Pons (tissue), 1 donor: Measurements from ENCODE around the gene TPSG1.
"Not testable (repeated sequence)": the region's sequence is repeated elsewhere in the genome, so short reads cannot be mapped to it uniquely, and the experiment has no call there.

Experiments
- DNase-seq: peaks from one replicate; pipeline ENCODE4 v3.0.0-alpha.2; 2016; ENCODE audit warnings: low spot score

Gene TPSG1

DNA sequence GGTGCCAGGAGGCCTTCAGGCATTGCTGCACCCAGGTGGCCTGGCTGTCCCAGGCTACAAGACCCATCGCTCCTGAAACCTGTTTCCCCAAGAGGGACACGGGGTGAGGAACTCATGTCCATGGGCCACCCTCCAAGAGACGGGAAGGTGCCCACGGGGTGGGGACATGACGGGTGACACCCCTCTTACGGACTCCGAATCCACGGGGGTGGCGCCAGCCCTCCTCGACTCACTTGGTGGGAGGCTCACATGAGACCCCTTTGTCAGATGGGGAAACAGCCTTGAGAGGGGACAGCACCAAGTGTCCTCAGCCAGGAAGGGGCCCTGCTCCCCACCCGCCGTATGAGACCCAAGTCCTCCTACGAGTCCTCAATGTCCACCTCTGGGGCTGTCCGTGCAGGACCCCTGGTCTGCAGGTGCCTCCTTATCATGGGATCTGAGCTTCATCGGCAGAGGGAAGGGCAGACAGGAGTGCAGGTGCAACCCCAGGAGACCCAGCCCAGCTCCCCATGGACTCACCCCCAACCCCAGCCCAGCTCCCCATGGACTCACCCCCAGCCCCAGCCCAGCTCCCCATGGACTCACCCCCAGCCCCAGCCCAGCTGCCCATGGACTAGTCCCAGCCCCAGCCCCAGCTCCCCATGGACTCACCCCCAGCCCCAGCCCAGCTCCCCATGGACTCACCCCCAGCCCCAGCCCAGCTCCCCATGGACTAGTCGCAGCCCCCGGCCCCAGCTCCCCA, 5.6 kb upstream of the TPSG1 start:
- DNase-seq, result not testable (repeated sequence)

DNA sequence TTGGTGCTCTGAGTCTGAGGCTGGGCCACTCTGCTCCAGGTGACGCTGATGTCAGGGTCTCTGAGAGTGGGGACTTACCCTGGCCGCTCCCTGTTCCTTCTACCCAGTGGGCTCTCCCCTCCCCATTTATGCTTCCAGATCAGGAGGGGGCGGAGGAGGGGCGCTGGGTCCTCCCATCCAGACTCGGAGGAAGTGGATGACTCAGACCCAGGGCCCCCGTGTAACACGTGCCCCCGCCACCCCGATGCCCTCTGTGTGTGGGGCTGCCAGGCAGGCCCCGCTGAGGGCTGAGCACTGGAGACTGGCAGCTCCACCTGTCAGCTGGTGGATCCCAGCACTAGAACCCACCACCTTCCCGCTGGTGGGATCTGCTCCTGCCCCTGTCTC, 5.0 kb upstream of the TPSG1 start, which contains the start of gene TPSB2:
TSS of gene TPSB2 (minus strand) at position 101 of the 387 bp plus-strand sequence. CDS start 233 bp downstream, outside the sequence.
- DNase-seq, result not testable (repeated sequence)

DNA sequence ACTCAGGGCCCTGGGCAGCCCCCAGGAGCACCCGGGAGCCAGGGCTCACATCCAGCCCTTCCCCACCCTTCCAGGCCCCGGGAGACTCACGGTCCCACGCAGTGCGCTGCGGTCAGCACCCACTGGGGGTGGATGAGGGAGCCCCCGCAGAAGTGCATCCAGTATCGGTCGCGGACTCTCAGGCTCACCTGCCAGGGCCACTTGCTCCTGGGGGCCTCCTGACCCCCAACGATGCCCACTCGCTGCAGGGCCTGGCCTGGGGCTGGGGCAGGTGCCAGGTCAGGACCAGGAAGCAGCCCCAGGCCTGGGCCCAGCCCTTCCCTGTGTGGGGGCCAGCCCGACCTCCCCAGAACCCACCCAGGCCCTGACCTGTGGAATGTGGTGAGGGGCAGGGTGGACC, 4.4 kb upstream of the TPSG1 start:
- DNase-seq, result not testable (repeated sequence)

DNA sequence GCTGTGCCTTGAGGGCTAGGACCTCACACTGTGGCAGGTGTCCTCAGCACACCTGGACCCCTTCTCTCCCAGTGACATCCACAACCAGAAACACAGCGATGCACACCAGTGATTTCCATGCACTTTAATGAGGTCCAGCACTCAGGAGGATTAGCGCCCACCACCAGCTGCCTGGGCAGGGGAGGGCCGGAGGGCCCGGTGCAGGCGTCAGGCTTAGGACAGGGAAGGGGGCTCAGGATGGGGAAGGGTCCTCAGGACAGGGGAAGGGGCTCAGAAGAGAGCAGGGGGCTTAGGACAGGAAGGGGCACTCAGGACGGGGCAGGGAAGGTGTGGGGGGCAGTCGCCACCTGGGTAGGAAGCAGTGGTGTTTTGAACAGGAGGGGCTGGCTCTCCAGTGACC, 3.2 kb upstream of the TPSG1 start:
- not testable (repeated sequence) for DNase-seq

DNA sequence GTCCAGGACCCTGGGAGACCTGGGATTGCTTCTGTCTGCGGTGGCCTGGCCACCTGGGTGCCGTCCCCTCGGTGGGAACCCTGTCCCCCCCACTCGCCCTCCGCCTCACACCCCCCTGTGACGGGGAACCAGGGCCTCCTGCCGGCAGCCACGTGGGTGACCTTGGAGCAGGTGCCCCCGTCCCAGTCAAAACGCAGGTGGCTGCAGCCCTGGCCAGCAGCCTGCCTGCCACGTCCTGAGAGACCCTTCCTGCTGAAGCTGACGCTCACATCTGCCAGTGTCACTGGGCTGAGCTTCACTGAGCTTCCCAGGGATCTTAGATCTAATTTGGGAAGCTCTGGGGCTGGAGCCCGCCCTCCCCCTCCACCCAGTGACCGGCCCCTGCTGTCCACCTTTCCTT, 1.6 kb upstream of the TPSG1 start:
- DNase-seq, result not testable (repeated sequence)

DNA sequence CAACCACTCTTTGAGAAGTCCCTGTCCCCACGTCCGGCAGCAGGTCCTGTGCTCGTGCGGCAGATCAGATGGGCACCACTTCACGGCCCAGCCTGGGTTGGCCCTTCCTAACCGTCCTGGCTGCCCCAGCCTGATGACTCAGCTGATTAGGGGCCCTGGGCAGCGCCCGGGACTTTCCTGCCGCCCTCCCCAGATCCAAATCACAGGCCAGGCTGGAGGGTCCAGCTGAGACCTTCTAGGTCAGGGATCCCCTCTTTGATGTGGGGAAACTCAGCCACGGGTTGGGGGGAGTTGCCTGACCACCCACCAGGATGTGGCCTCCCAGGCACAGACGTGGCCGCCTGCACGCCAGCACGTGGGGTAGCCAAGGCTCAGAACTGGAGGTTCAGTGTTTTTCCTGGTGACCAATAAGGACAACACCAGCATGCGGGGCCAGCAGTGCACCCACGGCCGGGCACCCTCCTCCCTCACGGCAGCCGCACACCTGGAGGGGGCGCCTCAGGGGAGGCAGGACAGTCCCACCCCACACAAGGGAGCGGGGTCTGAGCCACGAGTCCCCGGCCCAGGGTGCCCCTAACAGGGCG, 752 bp upstream of the TPSG1 start:
- not testable (repeated sequence) for DNase-seq

DNA sequence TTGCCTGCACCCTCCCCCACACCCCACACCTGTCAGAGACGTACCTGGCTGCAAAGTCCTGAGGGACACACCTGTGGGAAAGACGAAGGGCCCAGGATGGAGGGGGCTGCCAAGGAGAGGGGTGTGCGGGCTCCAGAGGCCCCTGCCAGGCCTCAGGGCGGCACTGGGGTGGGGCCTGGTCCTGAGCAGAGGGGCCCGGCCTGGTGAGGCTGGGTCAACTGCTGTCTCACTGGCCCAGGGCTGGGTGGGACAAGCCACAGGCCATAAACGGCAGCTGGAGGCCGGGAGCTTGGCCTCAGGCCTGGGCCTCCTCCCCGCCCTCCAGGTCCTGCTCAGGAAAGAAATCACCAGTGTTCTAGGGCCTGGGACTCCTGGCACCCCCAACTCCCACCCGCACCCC, 510 bp downstream of the TPSG1 start:
- DNase-seq, result no peak

DNA sequence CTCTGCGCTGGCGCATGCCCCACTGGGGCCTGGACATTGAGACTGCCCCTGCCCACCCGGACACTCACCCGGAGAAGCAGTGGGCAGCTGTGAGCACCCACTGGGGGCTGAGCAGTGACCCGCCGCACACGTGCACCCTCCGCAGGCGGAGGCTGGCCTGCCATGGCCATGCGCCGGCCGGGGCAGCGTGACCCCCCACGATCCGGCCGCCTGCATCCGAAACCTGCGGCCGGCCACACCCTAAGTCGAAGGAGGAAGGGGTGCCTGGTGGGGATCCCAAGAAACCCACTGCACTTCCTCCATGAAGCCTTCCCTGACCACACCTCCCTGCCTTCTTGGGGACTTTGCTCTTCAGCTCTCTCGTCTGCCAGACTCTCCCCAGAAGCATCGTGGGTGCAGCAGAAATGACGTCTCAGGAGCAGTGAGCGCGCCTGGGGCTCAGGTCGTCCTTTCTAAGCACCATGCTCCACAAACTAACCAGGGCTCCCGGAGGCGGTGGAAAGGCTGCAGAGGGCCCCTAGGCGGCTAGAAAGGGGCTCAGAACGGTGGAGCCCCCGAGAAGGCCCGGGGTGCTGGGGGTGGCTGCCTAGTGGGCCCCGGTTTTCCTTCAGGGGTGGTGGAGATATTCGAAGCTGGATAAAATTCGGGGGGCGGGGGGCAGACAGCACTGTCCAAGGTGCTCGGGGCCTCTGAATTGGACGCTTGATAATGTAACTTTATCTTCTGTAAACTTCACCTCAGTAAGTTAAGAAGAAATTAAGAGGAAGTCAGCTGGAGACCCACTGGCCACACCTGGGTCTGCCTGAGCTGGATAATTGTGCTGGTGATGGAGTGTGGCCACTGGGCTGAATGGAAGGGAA, 1.5 kb downstream of the TPSG1 start:
- no peak for DNase-seq

DNA sequence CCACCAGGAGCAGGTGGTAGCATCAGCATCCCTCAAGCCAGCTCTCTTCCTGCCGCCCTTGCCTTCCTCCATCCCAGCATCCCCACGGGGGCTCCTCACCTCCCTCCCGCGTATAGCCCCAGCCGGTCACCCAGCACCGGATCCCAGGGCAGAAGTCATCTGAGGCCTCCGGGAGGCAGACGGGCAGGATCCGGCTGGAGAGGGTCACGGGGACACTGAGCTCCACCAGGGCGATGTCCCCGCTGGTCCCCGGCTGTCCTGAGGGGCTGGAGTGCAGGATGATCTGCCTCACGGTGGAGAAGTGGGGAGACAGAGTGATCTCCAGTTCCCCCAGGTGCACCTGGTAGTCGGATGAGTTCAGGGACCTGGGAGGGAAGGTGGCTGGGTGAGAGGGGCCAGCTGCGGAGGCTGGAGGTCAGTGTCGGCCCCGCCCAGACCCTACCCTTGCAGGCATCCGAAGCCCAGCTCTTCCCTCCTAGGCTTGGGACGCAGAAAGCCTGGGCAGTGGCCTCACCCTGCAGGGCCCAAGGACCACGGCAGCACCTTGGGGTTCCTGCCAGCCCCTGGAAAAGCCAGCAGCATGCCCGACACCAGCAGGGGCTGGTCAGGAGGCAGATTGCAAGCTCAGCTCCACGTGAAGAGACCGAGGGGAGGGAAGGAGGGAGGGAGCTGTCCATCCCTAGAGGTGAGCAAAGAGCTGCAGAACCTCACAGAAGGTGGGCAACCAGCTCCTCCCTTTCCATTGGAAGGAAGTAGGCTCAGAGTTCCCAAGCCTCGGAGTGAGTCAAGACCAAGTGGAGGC, 2.3 kb downstream of the TPSG1 start:
- no peak for DNase-seq

DNA sequence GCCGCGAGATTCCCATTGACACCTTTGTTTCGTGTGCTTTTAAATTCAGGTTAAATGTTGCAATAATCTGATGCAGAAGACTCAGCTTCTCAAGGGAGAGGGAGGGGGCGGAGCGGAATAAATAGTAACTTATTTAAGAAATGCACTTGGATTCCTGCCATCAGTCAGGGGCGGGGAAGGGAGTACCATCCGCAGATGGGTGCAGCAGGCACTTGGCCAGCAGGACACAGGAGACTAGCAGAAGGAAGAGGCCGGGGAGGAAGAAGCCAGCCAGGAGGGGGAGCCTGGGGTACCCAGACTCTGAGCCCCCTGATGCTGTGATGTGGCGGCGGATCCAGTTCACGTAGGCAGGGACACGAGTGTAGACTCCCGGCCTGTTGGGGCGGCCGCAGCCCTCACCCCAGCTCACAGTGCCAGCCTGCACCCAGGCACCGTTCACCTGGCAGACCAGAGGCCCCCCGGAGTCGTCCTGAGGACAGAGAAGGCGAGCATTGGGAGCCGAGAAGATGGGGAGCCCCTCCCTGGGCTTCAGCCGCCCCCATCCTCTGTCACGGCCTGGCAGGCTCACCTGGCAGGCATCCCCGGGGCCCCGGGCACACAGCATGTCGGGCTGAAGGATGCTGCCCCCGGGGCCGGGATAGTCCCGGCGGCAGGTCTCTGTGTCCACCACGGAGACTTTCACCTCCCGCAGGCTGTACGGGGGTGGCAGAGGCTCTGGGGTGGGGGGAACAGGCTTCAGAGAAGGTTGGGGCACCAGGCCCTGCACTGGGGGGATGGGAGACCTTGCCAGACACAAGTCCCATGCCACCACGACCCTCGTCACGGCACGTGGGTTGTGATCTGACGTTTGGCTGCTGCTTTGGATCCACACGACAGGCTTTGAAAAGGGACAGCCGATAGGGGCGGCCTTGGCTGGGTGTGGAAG, 3.2 kb downstream of the TPSG1 start:
- DNase-seq, result no peak

DNA sequence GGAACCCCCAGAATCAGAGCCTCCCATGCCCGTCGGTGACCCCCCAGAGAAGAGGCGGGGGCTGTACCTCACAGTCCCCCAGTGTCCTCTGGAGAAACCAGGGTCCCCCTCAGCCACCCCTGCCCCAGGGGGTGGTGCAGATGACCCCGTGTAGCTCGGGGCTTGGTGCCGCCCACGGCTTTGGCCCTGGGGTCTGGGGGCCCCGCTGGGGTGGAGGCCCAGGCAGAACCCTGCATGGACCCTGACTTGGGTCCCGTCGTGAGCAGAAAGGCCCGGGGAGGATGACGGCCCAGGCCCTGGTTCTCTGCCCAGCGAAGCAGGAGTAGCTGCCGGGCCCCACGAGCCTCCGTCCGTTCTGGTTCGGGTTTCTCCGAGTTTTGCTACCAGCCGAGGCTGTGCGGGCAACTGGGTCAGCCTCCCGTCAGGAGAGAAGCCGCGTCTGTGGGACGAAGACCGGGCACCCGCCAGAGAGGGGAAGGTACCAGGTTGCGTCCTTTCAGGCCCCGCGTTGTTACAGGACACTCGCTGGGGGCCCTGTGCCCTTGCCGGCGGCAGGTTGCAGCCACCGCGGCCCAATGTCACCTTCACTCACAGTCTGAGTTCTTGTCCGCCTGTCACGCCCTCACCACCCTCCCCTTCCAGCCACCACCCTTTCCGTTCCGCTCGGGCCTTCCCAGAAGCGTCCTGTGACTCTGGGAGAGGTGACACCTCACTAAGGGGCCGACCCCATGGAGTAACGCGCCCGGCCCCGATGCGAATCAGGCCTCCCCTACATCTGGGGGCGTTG, 4.0 kb downstream of the TPSG1 start:
- DNase-seq, result no peak

DNA sequence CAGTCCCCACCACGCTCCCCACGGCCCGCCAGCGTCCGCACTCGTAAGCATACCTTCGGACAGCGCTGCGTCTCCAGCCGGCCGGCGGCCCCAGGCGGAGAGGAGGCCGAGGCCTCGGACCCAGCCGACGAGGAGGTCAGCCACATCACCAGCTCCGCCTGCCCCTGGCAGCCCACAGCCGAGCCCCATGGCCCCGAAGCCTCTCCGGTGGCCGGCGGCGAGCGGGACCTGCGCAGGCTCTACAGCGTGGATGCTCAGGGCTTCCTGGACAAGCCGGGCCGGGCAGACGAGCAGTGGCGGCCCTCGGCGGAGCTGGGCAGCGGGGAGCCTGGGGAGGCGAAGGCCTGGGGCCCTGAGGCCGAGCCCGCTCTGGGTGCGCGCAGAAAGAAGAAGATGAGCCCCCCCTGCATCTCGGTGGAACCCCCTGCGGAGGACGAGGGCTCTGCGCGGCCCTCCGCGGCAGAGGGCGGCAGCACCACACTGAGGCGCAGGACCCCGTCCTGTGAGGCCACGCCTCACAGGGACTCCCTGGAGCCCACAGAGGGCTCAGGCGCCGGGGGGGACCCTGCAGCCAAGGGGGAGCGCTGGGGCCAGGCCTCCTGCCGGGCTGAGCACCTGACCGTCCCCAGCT, 4.9 kb downstream of the TPSG1 start:
- no peak for DNase-seq

DNA sequence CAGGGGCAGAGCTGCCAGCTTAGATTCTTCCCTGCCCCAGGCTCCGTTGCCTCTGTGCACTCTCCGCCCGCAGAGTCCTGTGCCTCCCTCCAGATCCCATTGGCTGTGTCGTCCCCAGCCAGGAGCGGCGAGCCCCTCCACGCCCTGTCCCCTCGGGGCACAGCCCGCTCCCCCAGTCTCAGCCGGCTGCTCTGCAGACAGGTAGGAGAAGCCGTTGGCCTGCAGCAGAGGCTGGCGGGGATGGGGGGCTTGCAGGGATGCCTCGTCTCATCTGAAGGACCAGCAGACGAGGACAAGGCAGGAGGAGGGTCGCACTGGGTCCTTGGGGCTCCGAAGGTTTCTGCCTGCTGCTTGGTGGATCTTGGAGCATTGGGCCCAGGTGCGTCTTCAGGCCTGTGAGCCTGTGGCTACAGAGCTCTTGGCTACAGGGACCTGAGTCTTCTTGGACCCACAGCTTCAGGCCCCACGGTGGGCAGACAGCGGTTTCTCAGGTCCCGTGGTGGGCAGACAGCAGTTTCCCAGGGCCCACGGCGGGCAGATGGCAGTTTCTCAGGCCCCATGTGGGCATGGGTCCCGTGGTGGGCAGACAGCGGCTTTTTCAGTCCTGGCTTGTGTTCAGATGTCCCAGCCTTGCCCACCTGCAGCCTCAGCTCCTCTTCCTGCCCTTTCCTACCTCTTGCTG, 6.0 kb downstream of the TPSG1 start:
- DNase-seq, result no peak

DNA sequence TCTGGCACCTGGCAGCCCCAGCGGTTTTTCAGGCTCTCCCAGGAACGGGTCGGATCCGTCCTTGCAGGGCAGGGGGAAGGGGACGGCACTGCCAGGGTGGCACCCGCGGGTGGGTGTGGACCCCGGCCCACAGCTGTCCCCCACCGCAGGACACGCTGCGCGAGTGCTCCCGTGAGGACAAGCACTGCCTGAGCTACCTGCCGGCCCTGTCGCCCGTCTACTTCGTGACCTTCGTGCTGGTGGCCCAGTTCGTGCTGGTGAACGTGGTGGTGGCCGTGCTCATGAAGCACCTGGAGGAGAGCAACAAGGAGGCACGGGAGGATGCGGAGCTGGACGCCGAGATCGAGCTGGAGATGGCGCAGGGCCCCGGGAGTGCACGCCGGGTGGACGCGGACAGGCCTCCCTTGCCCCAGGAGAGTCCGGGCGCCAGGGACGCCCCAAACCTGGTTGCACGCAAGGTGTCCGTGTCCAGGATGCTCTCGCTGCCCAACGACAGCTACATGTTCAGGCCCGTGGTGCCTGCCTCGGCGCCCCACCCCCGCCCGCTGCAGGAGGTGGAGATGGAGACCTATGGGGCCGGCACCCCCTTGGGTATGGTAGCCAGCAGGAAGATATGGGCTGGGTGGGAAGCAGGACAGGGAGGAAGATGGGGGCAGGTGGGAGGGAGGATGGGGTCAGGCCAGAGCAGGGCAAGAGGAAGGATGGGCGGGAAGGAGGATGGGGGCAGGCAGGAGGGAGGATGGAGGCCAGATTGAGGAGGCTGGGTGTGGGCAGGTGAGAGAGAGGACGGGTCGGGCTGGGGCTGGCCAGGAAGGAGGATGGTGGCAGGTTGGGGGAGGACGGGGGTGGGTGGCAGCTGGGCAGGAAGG, 6.8 kb downstream of the TPSG1 start:
- DNase-seq, result no peak

DNA sequence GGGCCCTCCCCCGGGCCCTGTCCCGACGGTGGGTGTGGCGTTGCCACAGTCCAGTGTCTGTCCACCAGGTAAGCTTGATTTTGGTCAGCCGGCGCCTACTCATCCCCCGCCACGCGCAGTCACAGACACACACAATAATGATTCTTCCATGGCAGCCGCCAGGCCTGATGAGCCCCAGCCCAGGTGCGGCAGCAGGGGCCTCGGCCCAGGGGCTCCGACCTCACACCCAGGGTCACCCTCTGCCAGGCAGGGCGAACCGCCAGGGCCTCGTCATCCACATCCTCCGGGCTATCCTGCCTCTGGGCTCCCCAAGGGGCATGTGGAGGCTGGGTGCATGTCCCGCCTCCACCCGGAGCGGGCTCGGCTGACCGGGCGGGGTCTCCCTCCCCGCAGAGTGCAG, 7.5 kb downstream of the TPSG1 start:
- no peak for DNase-seq

DNA sequence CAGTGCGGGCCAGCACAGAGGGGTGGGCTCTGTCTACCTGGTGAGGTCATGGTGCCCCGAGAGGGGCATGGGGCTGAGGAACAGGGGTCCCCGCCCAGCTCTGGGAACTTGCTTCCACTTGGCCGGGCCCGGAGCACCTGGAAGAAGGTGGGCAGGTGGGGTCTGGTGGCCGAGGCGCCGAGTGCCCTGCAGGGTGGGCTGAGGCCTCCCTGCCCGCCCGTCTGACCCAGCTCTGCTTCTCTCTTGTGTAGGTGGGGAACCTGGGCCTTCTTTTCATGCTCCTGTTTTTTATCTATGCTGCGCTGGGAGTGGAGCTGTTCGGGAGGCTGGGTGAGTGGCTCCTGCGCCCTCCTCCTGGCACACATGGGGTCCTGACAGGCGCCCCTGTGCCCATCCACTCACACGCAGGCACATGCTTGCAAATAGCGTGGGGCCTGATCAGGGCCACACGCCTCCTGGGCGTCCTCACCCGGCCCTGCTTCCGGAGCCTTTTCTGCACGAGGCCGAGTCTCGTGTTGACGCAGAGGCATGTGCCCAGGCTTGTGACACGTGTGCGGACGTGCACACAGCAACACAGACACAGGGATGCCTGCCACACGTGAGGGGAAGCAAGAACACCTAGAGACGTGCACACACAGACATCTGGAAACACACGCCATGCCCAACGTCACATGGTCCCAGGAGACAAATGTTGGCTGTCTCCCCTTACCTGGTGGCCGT, 8.2 kb downstream of the TPSG1 start:
- DNase-seq, result no peak

DNA sequence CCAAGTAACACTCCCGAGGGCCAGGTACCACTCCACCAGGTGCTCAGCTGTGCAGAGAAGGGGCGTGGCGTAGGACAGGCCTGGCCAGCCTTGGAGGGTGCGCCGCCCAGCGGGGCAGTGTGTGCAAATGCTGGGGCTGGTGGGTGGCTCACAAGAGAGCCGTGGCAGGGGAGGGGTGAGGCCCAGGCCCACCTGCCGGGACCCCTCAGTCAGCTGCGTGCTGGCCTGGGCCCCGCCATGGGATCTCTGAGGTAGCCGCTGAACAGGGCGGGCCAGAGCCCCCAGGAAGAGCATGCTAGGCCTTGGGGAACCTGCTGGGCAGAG, 8.8 kb downstream of the TPSG1 start:
- no peak for DNase-seq
